ENCODE data around the gene L1TD1.
"Not testable (repeated sequence)": the region's sequence is repeated elsewhere in the genome, so short reads cannot be mapped to it uniquely, and the experiment has no call there.

L1TD1 gene

GRCh38 chr1:62208087-62208486, 13.4 kb downstream of the L1TD1 start:
- no peak for DNase-seq

GRCh38 chr1:62208970-62209369, 14.3 kb downstream of the L1TD1 start:
- DNase-seq = no peak

- DNase-seq = no peak
Measured at GRCh38 chr1:62209931-62210595, 15.4 kb downstream of the L1TD1 start.

GRCh38 chr1:62210960-62211359, 16.3 kb downstream of the L1TD1 start:
- no peak for DNase-seq

GRCh38 chr1:62212411-62212810, 17.8 kb downstream of the L1TD1 start:
- DNase-seq = no peak

GRCh38 chr1:62213075-62213914, 18.6 kb downstream of the L1TD1 start:
- DNase-seq = no peak

- DNase-seq = no peak
Measured at GRCh38 chr1:62218604-62219003, 24.0 kb downstream of the L1TD1 start.

GRCh38 chr1:62220456-62220855, 25.8 kb downstream of the L1TD1 start:
- not testable (repeated sequence) for DNase-seq

GRCh38 chr1:62221171-62221570, 26.5 kb downstream of the L1TD1 start:
- DNase-seq = no peak

- no peak for DNase-seq
Measured at GRCh38 chr1:62222321-62222720, 27.7 kb downstream of the L1TD1 start.

GRCh38 chr1:62224182-62224581, 29.5 kb downstream of the L1TD1 start:
- no peak for DNase-seq

- DNase-seq = no peak
Measured at GRCh38 chr1:62227496-62227895, 32.8 kb downstream of the L1TD1 start.

- DNase-seq = no peak
Measured at GRCh38 chr1:62228136-62228882, 33.7 kb downstream of the L1TD1 start.

GRCh38 chr1:62228883-62229187, 34.2 kb downstream of the L1TD1 start:
- DNase-seq = no peak

- DNase-seq = no peak
Measured at GRCh38 chr1:62229468-62229867, 34.8 kb downstream of the L1TD1 start.

GRCh38 chr1:62229932-62230331, 35.3 kb downstream of the L1TD1 start:
- no peak for DNase-seq

GRCh38 chr1:62230718-62231117, 36.1 kb downstream of the L1TD1 start:
- DNase-seq = no peak

- no peak for DNase-seq
Measured at GRCh38 chr1:62232871-62233278, 38.2 kb downstream of the L1TD1 start.

GRCh38 chr1:62233926-62234450, 39.3 kb downstream of the L1TD1 start:
- no peak for DNase-seq

- no peak for DNase-seq
Measured at GRCh38 chr1:62234688-62235087, 40.0 kb downstream of the L1TD1 start.

GRCh38 chr1:62235576-62235975, 40.9 kb downstream of the L1TD1 start:
- DNase-seq = no peak

- DNase-seq = no peak
Measured at GRCh38 chr1:62237361-62237760, 42.7 kb downstream of the L1TD1 start.

- peak; percentile 23 for DNase-seq
Measured at GRCh38 chr1:62237950-62238374, 43.3 kb downstream of the L1TD1 start.

- no peak for DNase-seq
Measured at GRCh38 chr1:62238507-62238906, 43.9 kb downstream of the L1TD1 start.

Measured in retina (tissue), 1 donor.